ENCODE measurements around the gene TEK.

DNA sequence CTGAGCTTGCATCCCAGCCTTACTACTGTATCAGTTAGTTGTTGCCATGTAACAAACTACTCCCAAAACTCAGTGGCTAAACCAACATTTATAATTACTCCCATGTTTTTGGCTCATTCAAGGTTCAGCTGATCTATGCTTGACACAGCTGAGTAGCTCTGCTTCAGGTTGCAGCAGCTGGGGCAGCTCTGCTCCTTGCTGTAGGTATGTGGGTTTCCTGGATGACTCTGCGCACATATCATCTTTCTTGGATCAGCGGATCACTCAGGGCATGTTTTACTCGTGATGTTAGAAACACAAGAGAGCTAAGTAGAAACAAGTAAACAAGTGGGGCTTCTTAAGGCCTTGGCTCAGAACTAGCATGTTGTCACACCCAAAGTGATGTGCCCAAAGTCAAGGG, 15.1 kb downstream of the TEK start:
- TF ChIP-seq, protein P1, sequence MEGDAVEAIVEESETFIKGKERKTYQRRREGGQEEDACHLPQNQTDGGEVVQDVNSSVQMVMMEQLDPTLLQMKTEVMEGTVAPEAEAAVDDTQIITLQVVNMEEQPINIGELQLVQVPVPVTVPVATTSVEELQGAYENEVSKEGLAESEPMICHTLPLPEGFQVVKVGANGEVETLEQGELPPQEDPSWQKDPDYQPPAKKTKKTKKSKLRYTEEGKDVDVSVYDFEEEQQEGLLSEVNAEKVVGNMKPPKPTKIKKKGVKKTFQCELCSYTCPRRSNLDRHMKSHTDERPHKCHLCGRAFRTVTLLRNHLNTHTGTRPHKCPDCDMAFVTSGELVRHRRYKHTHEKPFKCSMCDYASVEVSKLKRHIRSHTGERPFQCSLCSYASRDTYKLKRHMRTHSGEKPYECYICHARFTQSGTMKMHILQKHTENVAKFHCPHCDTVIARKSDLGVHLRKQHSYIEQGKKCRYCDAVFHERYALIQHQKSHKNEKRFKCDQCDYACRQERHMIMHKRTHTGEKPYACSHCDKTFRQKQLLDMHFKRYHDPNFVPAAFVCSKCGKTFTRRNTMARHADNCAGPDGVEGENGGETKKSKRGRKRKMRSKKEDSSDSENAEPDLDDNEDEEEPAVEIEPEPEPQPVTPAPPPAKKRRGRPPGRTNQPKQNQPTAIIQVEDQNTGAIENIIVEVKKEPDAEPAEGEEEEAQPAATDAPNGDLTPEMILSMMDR (IDR thresholded peaks at IDR 0.05) = no peak
- no peak for TF ChIP-seq POLR2A (IDR thresholded peaks at IDR 0.05)
